ENCODE data around the gene PPP1R36.
"Not testable (repeated sequence)": the region's sequence is repeated elsewhere in the genome, so short reads cannot be mapped to it uniquely, and the experiment has no call there.

The PPP1R36 gene

DNA sequence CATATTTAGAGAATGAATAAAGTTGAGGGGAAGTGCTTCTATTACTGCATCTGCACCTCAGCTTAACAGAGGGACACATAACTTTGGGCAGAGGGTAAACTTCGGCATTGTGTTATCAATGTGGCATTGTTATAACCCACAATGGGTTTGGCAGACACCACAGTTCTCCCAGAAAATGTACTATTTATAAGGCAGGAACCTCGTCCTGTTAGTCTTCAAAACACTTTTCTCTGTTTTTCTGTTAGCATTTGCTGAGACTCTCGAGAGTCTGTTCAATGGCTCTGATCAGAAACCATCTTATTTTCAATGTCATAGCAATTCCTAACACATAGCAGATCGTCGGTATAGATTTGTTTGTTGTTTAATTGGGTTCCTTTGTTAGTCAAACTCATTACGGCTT, 13.9 kb downstream of the PPP1R36 start:
- DNase-seq (ENCODE audit: insufficient read length, low spot score) (no peak), FAIRE-seq (no peak)
- TF ChIP-seq POLR2A (IDR thresholded peaks at IDR 0.05; ENCODE audit: low read depth, low read length), result no peak

DNA sequence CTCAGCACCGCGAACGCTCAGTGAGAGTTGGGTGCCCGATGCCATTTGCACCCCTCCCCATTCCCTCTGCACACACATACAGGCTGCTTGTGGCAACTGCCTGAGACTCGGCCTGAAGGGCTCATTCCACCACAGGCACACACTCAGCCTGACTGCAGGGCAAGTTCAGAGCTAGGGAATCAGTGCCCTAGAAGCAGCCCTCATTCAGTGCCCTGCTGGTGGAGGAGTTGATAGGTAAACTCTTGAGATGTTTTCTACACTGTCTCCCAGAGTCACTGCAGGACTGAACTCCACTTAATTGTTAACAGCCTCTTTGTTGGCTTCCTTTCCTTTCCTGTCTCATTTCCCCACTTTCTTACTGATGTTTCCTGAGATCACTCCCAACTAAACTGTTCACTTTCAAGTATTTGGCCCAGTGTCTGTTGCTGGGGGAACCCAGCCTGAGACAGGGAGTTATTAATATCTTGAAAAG, 16.9 kb downstream of the PPP1R36 start:
- TF ChIP-seq POLR2A (IDR thresholded peaks at IDR 0.05; ENCODE audit: low read depth, low read length), result no peak
- DNase-seq (ENCODE audit: insufficient read length, low spot score) (no peak), FAIRE-seq (no peak)

DNA sequence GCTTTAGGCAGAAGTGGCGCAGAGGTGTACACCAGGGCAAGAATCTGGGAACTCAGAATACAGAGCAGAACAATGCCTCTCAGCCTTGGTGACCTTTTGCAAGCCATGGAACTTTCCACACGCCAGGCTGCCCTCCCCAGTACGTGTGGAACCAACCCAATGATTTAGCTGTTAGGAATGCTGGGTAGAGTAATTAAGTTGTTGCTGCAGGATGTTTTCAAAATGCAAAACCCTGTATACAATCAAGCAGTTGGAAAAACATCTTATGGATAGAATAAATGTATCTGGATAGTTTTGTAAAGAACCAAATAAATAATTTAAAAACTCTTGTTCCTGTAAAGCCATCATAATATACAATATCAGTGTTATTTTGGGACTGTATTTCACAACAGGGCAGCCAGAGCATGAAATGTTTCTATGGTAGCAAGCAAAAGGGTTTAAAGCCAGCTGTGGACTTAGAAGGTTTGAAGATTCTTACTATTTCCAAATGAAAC, 19.4 kb downstream of the PPP1R36 start:
- peak; percentile 96 for FAIRE-seq
- peak; percentile 41 for DNase-seq (ENCODE audit: insufficient read length, low spot score)
- no peak for TF ChIP-seq POLR2A (IDR thresholded peaks at IDR 0.05; ENCODE audit: low read depth, low read length)

DNA sequence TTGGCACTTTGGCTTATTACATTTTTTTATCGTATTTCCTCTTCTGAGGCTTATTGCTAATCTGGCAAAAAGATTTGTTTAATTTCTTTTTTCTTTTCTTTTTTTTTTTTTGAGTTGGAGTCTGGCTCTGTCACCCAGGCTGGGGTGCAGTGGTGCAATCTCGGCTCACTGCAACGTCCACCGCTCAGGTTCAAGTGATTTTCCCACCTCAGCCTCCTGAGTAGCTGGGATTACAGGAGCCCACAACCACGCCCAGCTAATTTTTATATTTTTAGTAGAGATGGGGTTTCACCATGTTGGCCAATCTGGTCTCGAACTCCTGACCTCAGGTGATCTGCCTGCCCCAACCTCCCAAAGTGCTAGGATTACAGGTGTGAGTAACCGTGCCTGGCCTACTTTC, 19.9 kb downstream of the PPP1R36 start:
- DNase-seq (ENCODE audit: insufficient read length, low spot score); FAIRE-seq: not testable (repeated sequence)

DNA sequence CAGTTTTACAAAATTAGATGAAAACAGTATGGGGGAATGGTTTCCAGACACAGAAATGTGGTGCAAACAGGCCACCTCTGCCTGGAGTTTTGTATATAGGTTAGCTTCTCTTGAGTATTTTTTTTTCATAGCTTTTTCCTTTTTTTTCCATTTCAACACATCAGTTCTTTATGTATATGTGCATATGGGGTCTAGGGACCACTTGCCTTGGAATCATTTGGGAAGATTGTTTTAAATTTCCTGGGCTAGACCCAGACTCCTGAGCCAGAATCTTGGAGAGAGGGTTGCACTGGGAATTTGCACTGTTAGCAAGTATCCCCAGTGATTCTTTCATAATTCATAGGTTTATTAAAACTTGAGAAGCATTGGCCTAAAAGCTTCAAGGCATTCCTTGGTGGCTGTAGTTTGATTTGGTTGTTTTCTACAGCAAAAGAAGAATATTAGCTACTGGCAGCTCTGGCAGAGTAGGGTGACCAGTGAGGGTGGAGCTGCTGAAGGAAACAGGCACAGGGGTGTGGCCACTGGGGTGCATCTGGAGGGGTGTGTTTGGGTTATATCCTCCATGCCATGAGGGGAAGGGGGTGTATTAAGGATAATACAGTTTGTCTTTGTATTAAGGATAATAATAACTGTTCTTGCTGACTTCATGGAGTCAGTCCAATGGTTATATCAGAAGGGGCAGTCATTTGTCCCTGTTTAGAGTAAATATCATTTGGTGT, 22.8 kb downstream of the PPP1R36 start:
- TF ChIP-seq POLR2A (IDR thresholded peaks at IDR 0.05; ENCODE audit: low read depth, low read length), result no peak
- DNase-seq (ENCODE audit: insufficient read length, low spot score) (no peak), FAIRE-seq (no peak)

DNA sequence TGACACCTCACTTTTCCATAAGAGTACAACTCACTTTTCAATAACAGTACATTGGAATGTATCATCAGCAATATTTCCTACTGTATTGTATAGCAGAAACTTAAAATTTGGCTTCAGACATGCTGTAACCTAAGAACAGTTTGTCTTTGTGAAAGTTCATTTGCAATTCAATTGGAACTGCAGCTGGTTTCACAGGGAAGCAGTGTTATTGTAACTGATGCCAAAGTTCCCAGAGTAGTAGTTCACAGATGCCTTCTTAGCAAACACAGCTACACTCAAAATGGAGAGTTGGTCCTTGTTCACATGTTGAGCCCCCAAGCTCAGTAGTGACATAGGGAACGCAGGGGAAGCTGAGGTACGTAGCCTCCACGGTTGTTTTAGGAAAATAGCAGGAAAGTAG, 23.3 kb downstream of the PPP1R36 start:
- DNase-seq (ENCODE audit: insufficient read length, low spot score), result no peak
- no peak for TF ChIP-seq POLR2A (IDR thresholded peaks at IDR 0.05; ENCODE audit: low read depth, low read length)
- peak; percentile 41 for FAIRE-seq

DNA sequence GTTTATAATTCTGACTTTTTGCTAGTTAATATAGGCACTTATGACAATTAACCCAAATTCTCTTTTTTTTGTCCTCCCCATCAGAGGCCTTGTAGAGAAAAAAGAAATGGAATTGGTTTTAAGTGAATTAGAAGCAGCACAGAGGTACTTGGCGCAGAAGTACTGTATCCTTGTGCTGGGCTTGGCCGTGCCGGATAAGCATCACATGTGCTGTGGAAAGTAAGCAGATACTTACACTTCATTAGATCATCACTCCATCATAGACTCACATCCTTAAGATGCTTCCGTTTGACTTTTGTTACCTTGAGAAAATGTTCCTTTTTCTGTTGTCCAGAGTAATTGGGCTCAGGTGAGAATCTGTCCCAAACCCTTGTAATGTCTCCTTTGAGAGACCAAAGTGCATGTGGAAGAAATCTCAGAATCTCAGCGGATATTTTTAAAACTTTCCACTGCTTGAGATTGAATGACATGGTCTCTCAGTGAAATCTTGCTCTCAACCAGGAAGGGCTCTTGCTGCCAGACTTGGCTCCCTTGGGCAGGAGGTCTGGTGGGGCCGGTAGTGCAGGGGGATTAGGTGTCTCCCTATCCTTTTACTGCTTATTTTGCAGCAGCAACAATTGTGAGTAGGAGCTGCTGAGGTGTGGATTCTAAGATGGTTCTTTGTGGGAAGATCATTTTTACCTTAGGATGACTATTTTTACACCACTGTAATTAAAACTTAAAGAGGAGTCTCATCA, 24.8 kb downstream of the PPP1R36 start:
- FAIRE-seq, result no peak
- DNase-seq (ENCODE audit: insufficient read length, low spot score), result no peak
- TF ChIP-seq POLR2A (IDR thresholded peaks at IDR 0.05; ENCODE audit: low read depth, low read length), result no peak

DNA sequence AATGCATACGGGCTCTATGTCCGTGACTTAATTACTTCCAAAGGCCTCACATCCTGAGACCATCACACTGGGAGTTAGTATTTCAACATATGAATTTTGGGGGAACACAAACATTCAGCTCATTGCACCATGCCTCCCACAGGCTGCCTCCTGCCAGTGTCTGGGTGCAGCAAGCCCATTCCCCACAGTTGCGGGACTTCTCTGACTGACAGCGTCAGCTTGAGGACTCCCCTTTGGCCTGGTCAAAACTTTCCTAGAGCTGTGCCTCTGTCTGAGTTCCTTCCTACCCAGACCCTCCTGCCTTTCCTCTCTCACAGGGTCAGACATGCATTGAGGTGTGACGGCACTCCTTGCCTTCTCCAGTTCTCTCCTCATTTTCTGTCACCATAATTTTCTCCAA, 27.4 kb downstream of the PPP1R36 start:
- DNase-seq (ENCODE audit: insufficient read length, low spot score), result no peak
- FAIRE-seq, result no peak
- TF ChIP-seq POLR2A (IDR thresholded peaks at IDR 0.05; ENCODE audit: low read depth, low read length), result no peak

DNA sequence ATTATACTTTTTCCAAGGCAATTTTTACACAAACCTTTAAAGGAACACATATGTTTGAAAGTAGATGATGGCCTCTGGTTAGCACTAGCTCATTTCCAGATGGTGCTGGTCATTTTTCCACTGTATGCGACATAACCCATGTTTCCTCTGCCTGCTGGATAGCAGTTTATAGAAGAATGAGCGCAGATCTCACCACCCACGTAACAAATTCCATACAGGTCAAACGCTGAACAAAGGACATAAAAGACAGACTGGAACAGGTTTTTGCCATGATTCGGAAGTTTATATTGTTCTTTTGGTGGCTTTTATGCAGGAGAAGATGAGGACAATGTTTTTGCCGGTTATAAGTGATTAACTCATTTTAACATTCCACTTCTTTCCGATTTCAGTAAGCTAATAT, 30.7 kb downstream of the PPP1R36 start:
- FAIRE-seq (no peak), DNase-seq (ENCODE audit: insufficient read length, low spot score) (no peak)
- no peak for TF ChIP-seq POLR2A (IDR thresholded peaks at IDR 0.05; ENCODE audit: low read depth, low read length)

DNA sequence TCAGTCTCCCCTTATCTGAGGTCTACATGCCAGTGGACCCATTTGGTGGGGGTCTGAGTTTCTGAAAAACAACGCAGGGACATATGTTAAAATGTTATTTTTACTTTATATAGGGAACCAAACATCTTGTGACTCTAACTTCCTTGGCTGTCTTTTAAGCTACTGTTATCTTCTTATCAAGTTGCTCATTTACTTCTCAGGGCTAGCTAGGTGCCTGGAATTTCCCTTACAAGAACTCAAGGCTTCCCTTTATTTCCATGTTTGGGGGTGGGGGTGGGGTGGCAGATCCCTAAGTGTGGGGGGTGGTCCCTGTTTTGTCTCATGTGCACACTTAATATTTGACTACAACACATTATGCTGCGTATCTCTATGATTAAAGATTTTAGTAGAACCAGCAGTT, 31.6 kb downstream of the PPP1R36 start:
- FAIRE-seq, result no peak
- no peak for TF ChIP-seq POLR2A (IDR thresholded peaks at IDR 0.05; ENCODE audit: low read depth, low read length)
- no peak for DNase-seq (ENCODE audit: insufficient read length, low spot score)

DNA sequence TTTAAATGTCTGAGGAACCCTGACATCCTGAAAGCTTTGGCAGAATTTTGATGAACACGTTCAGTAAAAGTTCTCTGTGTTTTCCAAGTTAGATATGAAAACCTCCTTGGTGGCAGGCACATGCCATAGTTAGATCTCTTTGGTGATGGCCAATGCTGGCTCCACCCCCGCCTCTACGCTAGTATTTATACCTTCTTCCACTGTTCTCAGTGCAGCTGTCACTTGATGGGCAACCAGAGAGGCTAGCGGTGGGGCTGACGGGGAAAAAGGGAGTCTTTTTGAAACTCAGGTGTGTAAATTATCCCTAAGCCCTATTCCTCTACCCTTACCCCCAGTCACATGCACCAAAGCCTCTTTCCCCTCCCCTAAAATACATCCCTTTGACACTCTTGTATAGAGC, 32.1 kb downstream of the PPP1R36 start:
- DNase-seq (ENCODE audit: insufficient read length, low spot score) (no peak), FAIRE-seq (no peak)
- TF ChIP-seq POLR2A (IDR thresholded peaks at IDR 0.05; ENCODE audit: low read depth, low read length), result no peak

DNA sequence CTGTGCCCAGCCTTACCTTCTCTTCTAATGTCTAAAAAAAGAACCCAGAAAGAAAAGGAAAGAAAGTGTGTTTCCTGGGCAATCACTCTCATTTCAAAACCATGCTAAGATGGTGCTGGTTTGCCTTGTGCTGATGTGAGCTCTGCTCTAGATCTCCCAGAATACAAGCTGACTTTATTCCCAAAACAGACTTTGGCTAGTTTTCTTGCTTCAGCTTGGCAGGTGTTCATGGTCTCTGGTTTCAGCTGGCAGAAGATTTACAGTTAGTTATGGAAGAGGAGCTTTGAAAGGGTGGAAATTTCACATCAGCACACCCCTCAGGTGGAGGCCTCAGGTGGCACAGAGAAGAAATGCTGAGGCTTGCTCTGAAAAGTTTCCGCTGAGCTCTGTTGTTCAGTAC, 34.4 kb downstream of the PPP1R36 start:
- TF ChIP-seq POLR2A (IDR thresholded peaks at IDR 0.05; ENCODE audit: low read depth, low read length), result no peak
- DNase-seq (ENCODE audit: insufficient read length, low spot score) (no peak), FAIRE-seq (no peak)

DNA sequence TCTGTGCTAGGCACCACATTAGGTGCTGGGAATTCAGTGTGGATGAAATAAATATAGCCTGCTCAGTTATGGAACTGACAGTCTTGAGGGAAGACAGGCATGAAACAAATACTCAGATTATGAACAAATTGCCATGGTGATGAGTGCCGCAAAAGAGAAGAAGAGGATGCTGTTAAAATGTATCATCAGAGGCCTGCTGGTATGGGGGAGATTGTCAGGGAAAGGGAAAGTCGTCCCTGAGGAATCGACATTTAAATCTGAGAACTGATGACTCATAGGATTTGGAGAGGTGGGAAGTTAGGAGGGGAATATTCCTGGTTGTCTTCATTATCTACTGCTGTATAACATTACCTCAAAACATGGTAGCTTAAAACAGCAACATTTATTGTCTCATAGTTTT, 42.0 kb downstream of the PPP1R36 start:
- FAIRE-seq, result no peak
- no peak for DNase-seq (ENCODE audit: insufficient read length, low spot score)
- TF ChIP-seq POLR2A (IDR thresholded peaks at IDR 0.05; ENCODE audit: low read depth, low read length), result no peak

DNA sequence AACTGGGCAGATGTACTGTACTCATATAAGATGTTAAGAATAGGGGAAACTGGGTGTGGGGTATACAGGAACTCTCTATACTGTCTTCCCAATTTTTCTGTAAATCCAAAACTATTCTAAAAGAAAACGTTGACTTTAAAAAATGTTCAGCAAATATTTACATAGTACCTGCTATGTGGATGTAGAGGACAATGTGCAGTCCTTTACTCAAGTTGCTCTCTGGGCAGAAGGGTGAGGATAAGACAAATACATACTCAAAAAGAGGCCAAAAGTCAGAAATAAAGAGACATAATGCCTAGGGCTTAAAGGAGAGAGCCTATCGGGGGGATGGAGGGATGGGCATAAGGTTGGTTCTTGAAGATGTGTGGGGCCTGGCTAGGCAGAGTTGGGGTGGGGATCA, 44.7 kb downstream of the PPP1R36 start:
- FAIRE-seq (no peak), DNase-seq (ENCODE audit: insufficient read length, low spot score) (no peak)
- no peak for TF ChIP-seq POLR2A (IDR thresholded peaks at IDR 0.05; ENCODE audit: low read depth, low read length)

DNA sequence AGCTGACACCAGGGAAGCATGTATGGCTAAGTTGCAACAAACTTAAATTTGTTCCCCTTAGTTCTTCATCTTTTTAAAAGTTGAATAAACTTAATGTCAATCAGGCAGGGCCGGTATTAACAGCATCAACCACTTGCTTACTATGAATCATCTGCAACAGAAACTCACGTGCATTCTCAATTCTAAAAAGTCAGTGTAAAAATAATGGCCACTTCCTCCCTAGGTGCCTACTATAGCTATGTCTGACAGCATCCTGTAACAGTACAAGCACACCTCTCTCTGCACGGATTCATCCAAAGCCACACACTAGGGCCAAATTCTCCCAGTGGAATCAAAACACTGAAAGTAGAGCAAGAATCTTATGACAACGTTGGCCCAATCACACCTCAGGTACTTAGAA, 48.6 kb downstream of the PPP1R36 start:
- DNase-seq (ENCODE audit: insufficient read length, low spot score) (no peak), FAIRE-seq (no peak)
- TF ChIP-seq POLR2A (IDR thresholded peaks at IDR 0.05; ENCODE audit: low read depth, low read length), result no peak
